Mesodermal cell (in vitro differentiated cells): Measurements from ENCODE around the gene RUVBL2.

Experiments
- H3K27ac ChIP-seq: 2 replicates; pipeline ENCODE4 v1.7.0; 2013; ENCODE audit warnings: mild to moderate bottlenecking, low read depth, low read length, moderate library complexity; ENCODE audit not compliant: severe bottlenecking
- H3K36me3 ChIP-seq: 2 replicates; pipeline ENCODE4 v1.7.1; 2013; ENCODE audit warnings: mild to moderate bottlenecking, low read length, moderate library complexity; ENCODE audit not compliant: control insufficient read depth, insufficient read depth
- H3K4me1 ChIP-seq: one replicate; pipeline ENCODE4 v1.7.1; 2013; ENCODE audit warnings: mild to moderate bottlenecking, low read length; ENCODE audit not compliant: insufficient read depth, control insufficient read depth, poor library complexity, severe bottlenecking
- H3K4me3 ChIP-seq: 2 replicates; pipeline ENCODE4 v1.7.0; 2013; ENCODE audit warnings: low read length, control low read depth, mild to moderate bottlenecking; ENCODE audit not compliant: insufficient read depth, poor library complexity, severe bottlenecking; ENCODE audit errors: extremely low read depth
- H3K9me3 ChIP-seq: 2 replicates; pipeline ENCODE4 v1.7.1; 2013; ENCODE audit warnings: mild to moderate bottlenecking, low read length, moderate library complexity; ENCODE audit not compliant: control insufficient read depth
- WGBS, 2 experiments: methylation state at CpG; one replicate each; pipeline ENCODE4 v1.1.5; 2013; ENCODE audit warnings: missing lambda C conversion rate in 2 of 2; ENCODE audit not compliant: insufficient coverage in 2 of 2; 5-methylcytosine and 5-hydroxymethylcytosine counted together

The RUVBL2 gene

DNA sequence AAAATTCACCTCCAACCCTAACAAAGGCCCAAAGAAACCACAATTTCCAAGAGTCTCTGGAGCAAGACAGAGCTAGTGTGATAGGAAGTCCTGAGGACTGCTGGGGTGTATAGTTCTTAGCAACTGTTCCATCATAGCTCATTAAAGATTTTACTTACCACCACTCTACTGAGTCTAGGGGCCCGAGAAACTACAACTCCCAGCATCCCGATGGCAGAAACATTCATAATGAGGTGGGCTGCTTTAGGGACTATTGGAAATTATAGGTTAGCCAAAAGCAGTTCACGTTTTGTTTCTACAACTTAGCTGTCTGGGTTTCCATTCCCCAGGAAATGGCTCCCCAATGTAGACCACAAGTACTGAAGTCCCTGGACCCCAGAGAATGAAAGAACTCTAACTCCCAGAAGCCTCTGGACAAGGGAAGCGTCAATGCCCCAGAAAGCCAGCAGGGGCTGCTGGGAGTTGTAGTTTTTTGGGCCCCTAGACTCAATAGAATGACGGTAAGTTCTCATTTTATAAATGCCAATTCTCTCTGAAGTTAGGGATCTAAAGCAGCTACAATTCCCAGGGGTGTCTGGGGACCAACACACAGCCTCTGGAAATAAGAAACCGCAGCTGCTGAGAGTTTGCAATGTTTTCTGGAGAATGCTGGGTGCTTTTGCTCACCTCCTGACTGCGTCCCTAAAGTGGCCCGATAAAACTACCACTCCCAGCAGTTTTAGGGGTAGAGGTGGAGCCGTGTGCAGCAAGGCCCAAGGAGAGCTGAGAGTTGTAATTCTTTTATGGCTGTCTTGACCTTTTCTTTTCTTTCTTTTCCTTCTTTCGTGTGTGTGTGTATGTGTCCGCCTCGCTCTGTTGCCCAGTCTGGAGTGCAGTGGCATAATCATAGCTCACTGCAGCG, 17.5 kb upstream of the RUVBL2 start:
- Histone ChIP-seq H3K9me3 (no peaks in the 10 kb centered on the region), H3K36me3 (peaks cover 64% of the 10 kb centered on the region), H3K4me1 (peaks cover 3% of the 10 kb centered on the region), H3K4me3 (no peak overlapping the region), H3K27ac (no peak overlapping the region)
- 72 to 96% methylated on average over 6 to 7 of the region's 13 CpGs for WGBS, 2 experiments

DNA sequence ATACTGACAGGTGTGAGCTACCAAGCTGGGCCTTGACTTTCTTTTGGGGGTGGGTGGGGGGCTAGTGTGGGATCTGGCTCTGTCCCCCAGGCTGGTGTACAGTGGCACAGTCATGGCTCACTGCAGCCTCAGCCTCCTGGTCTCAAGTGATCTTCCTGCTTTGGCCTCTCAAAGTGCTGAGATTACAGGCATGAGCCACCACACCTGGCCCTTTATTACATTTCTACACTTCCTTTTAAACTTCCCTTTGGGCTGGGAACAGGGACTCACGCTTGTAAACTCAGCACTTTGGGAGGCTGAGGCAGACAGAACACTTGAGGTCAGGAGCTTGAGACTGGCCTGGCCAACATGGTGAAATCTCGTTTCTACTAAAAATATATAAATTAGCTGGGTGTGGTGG, 16.6 kb upstream of the RUVBL2 start:
- Histone ChIP-seq H3K4me3 (no peak overlapping the region), H3K4me1 (peaks cover 3% of the 10 kb centered on the region), H3K36me3 (peaks cover 71% of the 10 kb centered on the region), H3K27ac (no peak overlapping the region), H3K9me3 (no peaks in the 10 kb centered on the region)
- 83% methylated on average over 1 to 2 of the region's 2 CpGs for WGBS, 2 experiments

- no peak overlapping the region for H3K4me3 ChIP-seq
- peaks cover 80% of the 10 kb centered on the region for H3K36me3 ChIP-seq
- WGBS, 2 experiments, result 94 to 97% methylated on average over 6 to 9 of the region's 9 CpGs
- H3K27ac ChIP-seq, result no peak overlapping the region
- peaks cover 3% of the 10 kb centered on the region for H3K4me1 ChIP-seq
- no peaks in the 10 kb centered on the region for H3K9me3 ChIP-seq
These were observed 11.4 kb upstream of the RUVBL2 start for GRCh38 chr19:48982280-48982679.

GRCh38 chr19:48985711-48986110, 8.0 kb upstream of the RUVBL2 start:
- H3K4me3 ChIP-seq, result no peak overlapping the region
- 97% methylated on average over 13 of the region's 13 CpGs for WGBS, 2 experiments
- H3K9me3 ChIP-seq, result no peaks in the 10 kb centered on the region
- peaks cover 85% of the 10 kb centered on the region for H3K36me3 ChIP-seq
- H3K27ac ChIP-seq, result no peak overlapping the region
- no peaks in the 10 kb centered on the region for H3K4me1 ChIP-seq

DNA sequence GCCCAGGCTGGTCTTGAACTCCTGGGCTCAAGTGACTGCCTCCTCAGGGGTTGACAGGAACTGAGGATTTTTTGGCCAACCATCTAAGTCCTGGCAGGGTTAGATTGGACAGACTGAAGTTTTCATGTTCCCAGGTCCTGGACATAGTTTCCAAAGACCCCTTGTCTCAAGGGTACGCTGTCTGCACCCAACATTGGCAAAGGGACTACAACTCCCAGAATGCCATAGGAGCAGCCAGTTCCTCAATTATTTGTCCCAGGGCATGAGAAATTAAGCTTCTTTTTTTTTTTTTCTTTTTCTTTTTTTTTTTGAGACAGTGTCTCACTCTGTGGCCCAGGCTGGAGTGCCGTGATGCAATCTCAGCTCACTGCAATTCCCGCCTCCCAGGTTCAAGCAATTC, 7.5 kb upstream of the RUVBL2 start:
- no peaks in the 10 kb centered on the region for H3K4me1 ChIP-seq
- H3K36me3 ChIP-seq, result peaks cover 88% of the 10 kb centered on the region
- 97 to 100% methylated on average over 1 to 3 of the region's 3 CpGs for WGBS, 2 experiments

DNA sequence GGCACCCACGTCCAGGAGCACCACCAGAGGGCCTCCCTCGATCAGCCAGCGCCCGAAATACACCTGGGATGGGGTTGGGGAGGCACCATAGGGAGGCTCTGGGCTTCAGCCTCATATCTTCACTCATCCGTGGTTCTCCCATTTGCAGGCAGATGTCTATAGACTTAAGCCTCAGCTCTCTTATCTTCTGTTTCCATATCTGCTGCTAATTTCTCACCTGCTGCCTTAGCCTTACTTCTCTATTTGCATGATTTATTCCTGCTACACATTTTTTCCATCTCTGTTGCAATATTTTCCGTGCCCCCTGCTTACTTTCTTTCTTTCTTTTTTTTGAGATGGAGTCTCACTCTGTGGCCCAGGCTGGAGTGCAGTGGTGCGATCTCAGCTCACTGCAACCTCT, 6.4 kb upstream of the RUVBL2 start:
- no peak overlapping the region for H3K27ac ChIP-seq
- H3K4me1 ChIP-seq, result peaks cover 9% of the 10 kb centered on the region
- H3K9me3 ChIP-seq, result no peaks in the 10 kb centered on the region
- H3K36me3 ChIP-seq, result peaks cover 78% of the 10 kb centered on the region
- WGBS, 2 experiments, result 93 to 96% methylated on average over 7 of the region's 7 CpGs
- H3K4me3 ChIP-seq, result no peak overlapping the region

More for the DNA sequence above, 7.5 kb upstream of the RUVBL2 start:
- Histone ChIP-seq H3K9me3 (no peaks in the 10 kb centered on the region), H3K4me3 (no peak overlapping the region), H3K27ac (no peak overlapping the region)

- Histone ChIP-seq H3K4me3 (no peak overlapping the region), H3K27ac (no peak overlapping the region), H3K4me1 (peaks cover 9% of the 10 kb centered on the region), H3K36me3 (peaks cover 68% of the 10 kb centered on the region), H3K9me3 (no peaks in the 10 kb centered on the region)
- WGBS, 2 experiments, result 97 to 99% methylated on average over 4 to 5 of the region's 7 CpGs
These were observed 5.4 kb upstream of the RUVBL2 start for GRCh38 chr19:48988286-48988685.

DNA sequence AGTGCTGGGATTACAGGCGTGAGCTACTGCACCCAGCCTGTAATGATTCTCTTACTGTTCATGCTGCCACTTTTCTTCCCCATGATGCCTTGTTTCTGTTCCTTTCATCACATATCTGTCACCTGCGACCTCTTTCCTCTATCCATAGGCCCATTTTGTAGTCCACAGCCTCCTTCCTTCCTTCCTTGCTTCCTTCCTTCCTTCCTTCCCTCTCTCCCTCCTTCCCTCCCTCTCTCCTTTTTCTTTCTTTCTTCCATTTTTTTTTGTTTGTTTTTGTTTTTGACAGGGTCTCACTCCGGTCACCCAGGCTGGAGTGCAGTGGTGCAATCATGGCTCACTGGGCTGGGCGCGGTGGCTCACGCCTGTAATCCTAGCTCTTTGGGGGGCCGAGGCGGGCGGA, 4.8 kb upstream of the RUVBL2 start:
- H3K36me3 ChIP-seq, result peaks cover 62% of the 10 kb centered on the region
- WGBS, 2 experiments, result 97 to 98% methylated on average over 4 to 9 of the region's 9 CpGs
- H3K4me1 ChIP-seq, result peaks cover 9% of the 10 kb centered on the region
- no peak overlapping the region for H3K27ac ChIP-seq
- H3K9me3 ChIP-seq, result no peaks in the 10 kb centered on the region
- H3K4me3 ChIP-seq, result no peak overlapping the region

- Histone ChIP-seq H3K36me3 (peaks cover 56% of the 10 kb centered on the region), H3K27ac (no peak overlapping the region), H3K4me3 (no peak overlapping the region), H3K4me1 (peaks cover 14% of the 10 kb centered on the region), H3K9me3 (no peaks in the 10 kb centered on the region)
- 95 to 97% methylated on average over 12 of the region's 17 CpGs for WGBS, 2 experiments
These were observed 3.9 kb upstream of the RUVBL2 start for GRCh38 chr19:48989701-48990291.

DNA sequence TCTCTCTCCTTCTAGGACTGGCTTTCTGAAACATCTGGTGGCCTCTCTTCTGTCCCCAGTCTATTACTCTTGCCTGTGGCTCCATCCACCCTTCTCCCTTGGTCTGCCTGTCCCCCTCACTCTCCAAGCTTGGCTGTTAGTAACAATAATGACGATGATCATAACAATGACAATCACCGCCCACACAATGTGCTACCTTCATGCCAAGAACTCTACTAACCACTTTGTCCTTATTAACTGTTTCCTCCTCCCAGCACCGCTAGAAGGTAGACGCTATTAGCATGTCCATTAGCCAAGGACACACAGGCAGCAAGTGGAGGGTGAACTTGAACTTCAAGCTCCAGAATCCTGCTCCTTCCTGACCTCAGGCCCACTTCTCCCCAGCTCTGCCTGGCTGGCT, 3.3 kb upstream of the RUVBL2 start:
- Histone ChIP-seq H3K27ac (no peak overlapping the region), H3K4me3 (no peak overlapping the region), H3K36me3 (peaks cover 50% of the 10 kb centered on the region), H3K4me1 (peaks cover 16% of the 10 kb centered on the region), H3K9me3 (no peaks in the 10 kb centered on the region)
- WGBS, 2 experiments, result 89 to 96% methylated on average over 4 of the region's 4 CpGs
